ENCODE data around the gene GARIN3. TPM values are rescaled to one million over a fixed set of nuclear protein-coding genes. Genes with fewer than 3 reads are reported as not detected.

The GARIN3 gene
- total and polyA plus RNA-seq, 9 of the 15 experiments (the other 6 are each of a cell fraction or from before 2014, with no cell fraction given): not detected

DNA sequence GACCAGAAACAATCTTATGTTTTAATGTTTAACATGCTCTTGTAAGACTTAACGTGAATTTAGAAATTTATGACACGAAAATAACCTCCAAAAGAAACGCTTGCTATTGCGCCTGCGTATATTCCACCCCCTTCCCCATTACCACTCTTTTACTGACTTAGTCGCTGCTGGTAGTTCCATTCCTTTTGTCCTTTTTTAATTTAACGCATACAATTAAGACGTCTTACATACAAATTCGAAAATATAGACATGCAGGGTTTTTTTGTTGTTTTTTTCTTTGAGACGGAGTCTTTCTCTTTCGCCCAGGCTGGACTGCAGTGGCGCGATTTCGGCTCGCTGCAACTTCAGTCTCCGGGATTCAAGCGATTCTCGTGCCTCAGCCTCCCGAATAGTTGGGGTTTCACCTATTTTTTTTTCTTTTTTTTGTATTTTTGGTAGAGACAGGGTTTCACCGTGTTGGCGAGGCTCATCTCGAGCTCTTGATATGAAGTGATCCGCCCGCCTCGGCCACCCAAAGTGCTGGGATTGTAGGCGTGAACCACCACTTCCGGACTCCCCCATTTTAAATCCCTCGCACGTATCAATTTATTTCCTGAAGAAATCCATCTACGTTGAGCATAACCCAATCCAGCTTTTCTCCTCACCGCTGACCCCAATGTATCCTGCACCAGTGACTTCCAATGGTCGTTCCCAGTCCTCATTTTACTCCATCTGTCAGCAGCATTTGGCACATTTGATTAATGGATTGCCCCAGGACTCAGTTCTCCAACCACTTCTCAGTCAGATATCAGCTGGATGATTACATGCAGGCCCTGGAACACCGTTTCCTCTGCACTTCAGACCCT, 22.7 kb downstream of the GARIN3 start (continued):
- no peak for TF ChIP-seq ZNF436 (CRISPR knock-in tag; IDR thresholded peaks at IDR 0.05)
- no peak for TF ChIP-seq CREM (IDR thresholded peaks at IDR 0.05; ENCODE audit: low read depth)
- no peak for TF ChIP-seq ZNF134 (CRISPR knock-in tag; conservative IDR thresholded peaks at IDR 0.05)
- TF ChIP-seq DIDO1 (tag; IDR thresholded peaks at IDR 0.05; ENCODE audit: low read depth): no peak
- no peak for TF ChIP-seq ILK (tag; IDR thresholded peaks at IDR 0.05; ENCODE audit: borderline replicate concordance, low read depth)
- TF ChIP-seq, protein P1, sequence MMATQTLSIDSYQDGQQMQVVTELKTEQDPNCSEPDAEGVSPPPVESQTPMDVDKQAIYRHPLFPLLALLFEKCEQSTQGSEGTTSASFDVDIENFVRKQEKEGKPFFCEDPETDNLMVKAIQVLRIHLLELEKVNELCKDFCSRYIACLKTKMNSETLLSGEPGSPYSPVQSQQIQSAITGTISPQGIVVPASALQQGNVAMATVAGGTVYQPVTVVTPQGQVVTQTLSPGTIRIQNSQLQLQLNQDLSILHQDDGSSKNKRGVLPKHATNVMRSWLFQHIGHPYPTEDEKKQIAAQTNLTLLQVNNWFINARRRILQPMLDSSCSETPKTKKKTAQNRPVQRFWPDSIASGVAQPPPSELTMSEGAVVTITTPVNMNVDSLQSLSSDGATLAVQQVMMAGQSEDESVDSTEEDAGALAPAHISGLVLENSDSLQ (IDR thresholded peaks at IDR 0.05): peak; percentile 92
- 0 out of 2 replicates have a peak, but pooled peaks have one; percentile 34 for TF ChIP-seq OTX1 (CRISPR knock-in tag; IDR thresholded peaks at IDR 0.05)
- no peak for TF ChIP-seq CBFA2T3 (IDR thresholded peaks at IDR 0.05)
- TF ChIP-seq ZFX (CRISPR knock-in tag; IDR thresholded peaks at IDR 0.05): 0 out of 2 replicates have a peak, but pooled peaks have one; percentile 17
- no peak for TF ChIP-seq PHF21A (IDR thresholded peaks at IDR 0.05; ENCODE audit: borderline replicate concordance, low read depth)
- no peak for TF ChIP-seq TAF15 (IDR thresholded peaks at IDR 0.05; ENCODE audit: low read depth, low read length)
- TF ChIP-seq RFX1 (IDR thresholded peaks at IDR 0.05): no peak
- no peak for TF ChIP-seq TBL1XR1 (IDR thresholded peaks at IDR 0.05; ENCODE audit: low read length in 2 of 2)
- TF ChIP-seq JUN (IDR thresholded peaks at IDR 0.05; ENCODE audit: borderline replicate concordance, low read depth, low read length): no peak
- no peak for TF ChIP-seq JUN (CRISPR knock-in tag; IDR thresholded peaks at IDR 0.05; ENCODE audit: borderline replicate concordance)
- no peak for TF ChIP-seq CEBPG (CRISPR knock-in tag; IDR thresholded peaks at IDR 0.05)
- no peak for TF ChIP-seq CEBPG (tag; conservative IDR thresholded peaks at IDR 0.05 in 1 of 2, IDR thresholded peaks at IDR 0.05 in 1 of 2)
- TF ChIP-seq, protein P2, sequence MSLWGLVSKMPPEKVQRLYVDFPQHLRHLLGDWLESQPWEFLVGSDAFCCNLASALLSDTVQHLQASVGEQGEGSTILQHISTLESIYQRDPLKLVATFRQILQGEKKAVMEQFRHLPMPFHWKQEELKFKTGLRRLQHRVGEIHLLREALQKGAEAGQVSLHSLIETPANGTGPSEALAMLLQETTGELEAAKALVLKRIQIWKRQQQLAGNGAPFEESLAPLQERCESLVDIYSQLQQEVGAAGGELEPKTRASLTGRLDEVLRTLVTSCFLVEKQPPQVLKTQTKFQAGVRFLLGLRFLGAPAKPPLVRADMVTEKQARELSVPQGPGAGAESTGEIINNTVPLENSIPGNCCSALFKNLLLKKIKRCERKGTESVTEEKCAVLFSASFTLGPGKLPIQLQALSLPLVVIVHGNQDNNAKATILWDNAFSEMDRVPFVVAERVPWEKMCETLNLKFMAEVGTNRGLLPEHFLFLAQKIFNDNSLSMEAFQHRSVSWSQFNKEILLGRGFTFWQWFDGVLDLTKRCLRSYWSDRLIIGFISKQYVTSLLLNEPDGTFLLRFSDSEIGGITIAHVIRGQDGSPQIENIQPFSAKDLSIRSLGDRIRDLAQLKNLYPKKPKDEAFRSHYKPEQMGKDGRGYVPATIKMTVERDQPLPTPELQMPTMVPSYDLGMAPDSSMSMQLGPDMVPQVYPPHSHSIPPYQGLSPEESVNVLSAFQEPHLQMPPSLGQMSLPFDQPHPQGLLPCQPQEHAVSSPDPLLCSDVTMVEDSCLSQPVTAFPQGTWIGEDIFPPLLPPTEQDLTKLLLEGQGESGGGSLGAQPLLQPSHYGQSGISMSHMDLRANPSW (CRISPR knock-in tag; IDR thresholded peaks at IDR 0.05): no peak
- peak in 1 of 3 experiments; percentile 54 for TF ChIP-seq YY1 (IDR thresholded peaks at IDR 0.05; ENCODE audit: borderline replicate concordance in 1 of 3, control insufficient read depth in 1 of 3, extremely low read depth in 1 of 3, insufficient read depth in 3 of 3, insufficient read length in 1 of 3, insufficient replicate concordance in 2 of 3, low read depth in 1 of 3, low read length in 2 of 3)
- TF ChIP-seq, protein P3, sequence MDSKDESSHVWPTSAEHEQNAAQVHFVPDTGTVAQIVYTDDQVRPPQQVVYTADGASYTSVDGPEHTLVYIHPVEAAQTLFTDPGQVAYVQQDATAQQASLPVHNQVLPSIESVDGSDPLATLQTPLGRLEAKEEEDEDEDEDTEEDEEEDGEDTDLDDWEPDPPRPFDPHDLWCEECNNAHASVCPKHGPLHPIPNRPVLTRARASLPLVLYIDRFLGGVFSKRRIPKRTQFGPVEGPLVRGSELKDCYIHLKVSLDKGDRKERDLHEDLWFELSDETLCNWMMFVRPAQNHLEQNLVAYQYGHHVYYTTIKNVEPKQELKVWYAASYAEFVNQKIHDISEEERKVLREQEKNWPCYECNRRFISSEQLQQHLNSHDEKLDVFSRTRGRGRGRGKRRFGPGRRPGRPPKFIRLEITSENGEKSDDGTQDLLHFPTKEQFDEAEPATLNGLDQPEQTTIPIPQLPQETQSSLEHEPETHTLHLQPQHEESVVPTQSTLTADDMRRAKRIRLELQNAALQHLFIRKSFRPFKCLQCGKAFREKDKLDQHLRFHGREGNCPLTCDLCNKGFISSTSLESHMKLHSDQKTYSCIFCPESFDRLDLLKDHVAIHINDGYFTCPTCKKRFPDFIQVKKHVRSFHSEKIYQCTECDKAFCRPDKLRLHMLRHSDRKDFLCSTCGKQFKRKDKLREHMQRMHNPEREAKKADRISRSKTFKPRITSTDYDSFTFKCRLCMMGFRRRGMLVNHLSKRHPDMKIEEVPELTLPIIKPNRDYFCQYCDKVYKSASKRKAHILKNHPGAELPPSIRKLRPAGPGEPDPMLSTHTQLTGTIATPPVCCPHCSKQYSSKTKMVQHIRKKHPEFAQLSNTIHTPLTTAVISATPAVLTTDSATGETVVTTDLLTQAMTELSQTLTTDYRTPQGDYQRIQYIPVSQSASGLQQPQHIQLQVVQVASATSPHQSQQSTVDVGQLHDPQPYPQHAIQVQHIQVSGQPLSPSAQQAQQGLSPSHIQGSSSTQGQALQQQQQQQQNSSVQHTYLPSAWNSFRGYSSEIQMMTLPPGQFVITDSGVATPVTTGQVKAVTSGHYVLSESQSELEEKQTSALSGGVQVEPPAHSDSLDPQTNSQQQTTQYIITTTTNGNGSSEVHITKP (IDR thresholded peaks at IDR 0.05; ENCODE audit: partially characterized antibody): peak; percentile 96
- TF ChIP-seq ZNF282 (CRISPR knock-in tag; IDR thresholded peaks at IDR 0.05): no peak
